H1 (cell line): Measurements from ENCODE around the gene SMIM20. TPM values are rescaled to one million over a fixed set of nuclear protein-coding genes. Genes with fewer than 3 reads are reported as not detected.

Experiments
- CTCF ChIA-PET: fragments of 300-600 bp; sonication (Branson Sonifier 250); formaldehyde crosslinking; loops from one replicate; lab custom pipeline; 2021; ENCODE audit not compliant: partially characterized antibody; lab: Charles Lee
- POLR2A ChIA-PET: fragments of 300-600 bp; sonication (Branson Sonifier 250); formaldehyde crosslinking; loops from one replicate; lab custom pipeline; 2021; ENCODE audit warnings: inconsistent platforms; ENCODE audit not compliant: partially characterized antibody; lab: Charles Lee
- DNase-seq, 2 experiments: peaks; one replicate each; pipeline versions ENCODE4 v3.0.0 to v3.0.0-alpha.2; 2010 to 2022; ENCODE audit warnings: low spot score in 2 of 2, low read depth in 1 of 2, mixed read lengths in 1 of 2
- FAIRE-seq: peaks from 2 replicates; lab custom pipeline; 2011; peaks lifted over from hg19 to GRCh38; lab: Jason Lieb, UNC
- H2AFZ ChIP-seq: 2 replicates; pipeline ENCODE4 v1.8.1; 2012; ENCODE audit warnings: low read length, inconsistent platforms
- H2AK5ac ChIP-seq: 2 replicates; pipeline ENCODE4 v1.6.1; 2013; ENCODE audit warnings: low read depth, low read length
- H2BK120ac ChIP-seq: replicated peaks from 2 replicates; pipeline ENCODE3; 2013; ENCODE audit warnings: low read depth, low read length, inconsistent platforms
- H2BK12ac ChIP-seq: 2 replicates; pipeline ENCODE4 v1.6.1; 2013; ENCODE audit warnings: low read depth, low read length
- H2BK15ac ChIP-seq: 2 replicates; pipeline ENCODE4 v1.6.1; 2013; ENCODE audit warnings: low read length
- H2BK20ac ChIP-seq: 2 replicates; pipeline ENCODE4 v1.6.1; 2013; ENCODE audit warnings: low read length
- H2BK5ac ChIP-seq: 2 replicates; pipeline ENCODE4 v1.6.1; 2013; ENCODE audit warnings: low read depth, low read length
- H3K14ac ChIP-seq: 2 replicates; pipeline ENCODE4 v1.6.1; 2013; ENCODE audit warnings: inconsistent platforms; ENCODE audit not compliant: insufficient read length
- H3K18ac ChIP-seq: 2 replicates; pipeline ENCODE4 v1.6.1; 2013; ENCODE audit warnings: low read length; ENCODE audit errors: extremely low read depth
- H3K23ac ChIP-seq: 2 replicates; pipeline ENCODE4 v1.6.1; 2013; ENCODE audit warnings: inconsistent platforms; ENCODE audit not compliant: insufficient read length
- H3K23me2 ChIP-seq: 2 replicates; pipeline ENCODE4 v1.6.1; 2013; ENCODE audit warnings: low read depth, low read length
- H3K27ac ChIP-seq: 2 replicates; pipeline ENCODE4 v1.6.1; 2011; ENCODE audit warnings: low read depth, low read length, inconsistent platforms
- H3K27me3 ChIP-seq, 4 experiments: replicated peaks in 1 of 4; 1 replicate in 1 of 4; 2 replicates in 3 of 4; pipeline versions ENCODE4 v1.6.1 to v1.8.1; 2011 to 2013; ENCODE audit warnings: low read length in 3 of 4, mild to moderate bottlenecking in 3 of 4, inconsistent platforms in 2 of 4, mixed read lengths in 2 of 4, moderate library complexity in 1 of 4; ENCODE audit not compliant: control insufficient read depth in 3 of 4, insufficient read depth in 3 of 4; ENCODE audit errors: extremely low read depth in 1 of 4
- H3K36me3 ChIP-seq, 4 experiments: 2 replicates each; pipeline versions ENCODE4 v1.6.1 to v1.8.1; 2011 to 2013; ENCODE audit warnings: mild to moderate bottlenecking in 4 of 4, low read length in 3 of 4, moderate library complexity in 2 of 4, control low read depth in 1 of 4, inconsistent platforms in 1 of 4; ENCODE audit not compliant: insufficient read depth in 4 of 4, control insufficient read depth in 2 of 4
- H3K4ac ChIP-seq: replicated peaks from 2 replicates; pipeline ENCODE3; 2013; ENCODE audit warnings: low read length, low read depth, mixed read lengths, inconsistent platforms; ENCODE audit not compliant: insufficient read length
- H3K4me1 ChIP-seq, 4 experiments: replicated peaks in 1 of 4; 1 replicate in 1 of 4; 2 replicates in 3 of 4; pipeline versions ENCODE4 v1.6.1 to v1.8.1; 2011 to 2013; ENCODE audit warnings: low read length in 3 of 4, inconsistent platforms in 2 of 4, mixed read lengths in 1 of 4; ENCODE audit not compliant: insufficient read depth in 4 of 4, control insufficient read depth in 3 of 4
- H3K4me2 ChIP-seq, 2 experiments: 2 replicates each; pipeline versions ENCODE4 v1.6.1 to v1.8.1; 2011 to 2013; ENCODE audit warnings: low read depth in 2 of 2, low read length in 2 of 2, control low read depth in 1 of 2, inconsistent platforms in 1 of 2, mild to moderate bottlenecking in 1 of 2; ENCODE audit not compliant: insufficient read depth in 1 of 2
- H3K4me3 ChIP-seq, 4 experiments: fragments of 200-600, 300-600 bp in 1 of 4; sonication (generic), shearing (Covaris generic), sonication (Bioruptor Twin) in 1 of 4; 2 replicates each; pipeline versions ENCODE4 v1.5.1 to v1.8.1; 2011 to 2016; ENCODE audit warnings: low read length in 4 of 4, low read depth in 3 of 4, control low read depth in 2 of 4, inconsistent platforms in 2 of 4, mild to moderate bottlenecking in 2 of 4, mixed read lengths in 1 of 4, moderate library complexity in 1 of 4; ENCODE audit not compliant: insufficient read depth in 2 of 4; ENCODE audit errors: extremely low read depth in 1 of 4
- H3K56ac ChIP-seq: replicated peaks from 2 replicates; pipeline ENCODE3; 2013; ENCODE audit warnings: low read depth, mild to moderate bottlenecking, mixed read lengths, low read length, inconsistent platforms; ENCODE audit not compliant: insufficient read length
- H3K79me1 ChIP-seq: 2 replicates; pipeline ENCODE4 v1.6.1; 2013; ENCODE audit warnings: low read depth, low read length, control low read depth
- H3K79me2 ChIP-seq, 2 experiments: 2 replicates each; pipeline versions ENCODE4 v1.6.1 to v1.8.1; 2012 to 2013; ENCODE audit warnings: low read length in 2 of 2, mild to moderate bottlenecking in 2 of 2, inconsistent platforms in 1 of 2; ENCODE audit not compliant: insufficient read depth in 2 of 2, control insufficient read depth in 1 of 2
- H3K9ac ChIP-seq, 4 experiments: replicated peaks in 1 of 4; 1 replicate in 1 of 4; 2 replicates in 3 of 4; pipeline versions ENCODE4 v1.6.1 to v1.8.1; 2011 to 2013; ENCODE audit warnings: low read depth in 3 of 4, low read length in 3 of 4, control low read depth in 2 of 4, mild to moderate bottlenecking in 2 of 4, moderate library complexity in 2 of 4, inconsistent platforms in 1 of 4; ENCODE audit errors: extremely low read depth in 1 of 4
- H3K9me3 ChIP-seq, 2 experiments: 2 replicates each; pipeline versions ENCODE4 v1.6.1 to v1.8.1; 2012 to 2013; ENCODE audit warnings: mild to moderate bottlenecking in 2 of 2, moderate library complexity in 2 of 2, control low read depth in 1 of 2, inconsistent platforms in 1 of 2, low read depth in 1 of 2, low read length in 1 of 2, mixed read lengths in 1 of 2; ENCODE audit not compliant: insufficient read depth in 2 of 2
- H4K20me1 ChIP-seq, 2 experiments: replicated peaks in 1 of 2; 2 replicates each; pipeline versions ENCODE3 to v1.8.1; 2011 to 2013; ENCODE audit warnings: inconsistent platforms in 2 of 2, low read length in 2 of 2, mild to moderate bottlenecking in 1 of 2; ENCODE audit not compliant: insufficient read depth in 2 of 2, control insufficient read depth in 1 of 2
- H4K5ac ChIP-seq: 2 replicates; pipeline ENCODE4 v1.6.1; 2013; ENCODE audit warnings: low read length, low read depth, mixed read lengths, inconsistent platforms; ENCODE audit not compliant: insufficient read length
- H4K8ac ChIP-seq: 2 replicates; pipeline ENCODE4 v1.8.0; 2013; ENCODE audit warnings: mild to moderate bottlenecking, moderate library complexity, low read length, inconsistent platforms; ENCODE audit not compliant: insufficient read depth; ENCODE audit errors: extremely low read depth
- H4K91ac ChIP-seq: replicated peaks from 2 replicates; pipeline ENCODE3; 2013; ENCODE audit warnings: low read length, mixed read lengths, inconsistent platforms; ENCODE audit not compliant: insufficient read length
- CTCF ChIP-seq, 3 experiments: IDR thresholded peaks; 1 replicate in 2 of 3; 2 replicates in 1 of 3; pipeline versions ENCODE4 v1.5.1 to v1.6.1; 2011; ENCODE audit warnings: low read length in 3 of 3, mild to moderate bottlenecking in 3 of 3, inconsistent platforms in 2 of 3, low read depth in 1 of 3, moderate library complexity in 1 of 3; ENCODE audit not compliant: insufficient read depth in 1 of 3; ENCODE audit errors: control extremely low read depth in 1 of 3
- MAX ChIP-seq: IDR thresholded peaks from 2 replicates; pipeline ENCODE4 v1.6.1; 2012; ENCODE audit warnings: inconsistent platforms
- POU5F1 ChIP-seq: IDR thresholded peaks from 2 replicates; pipeline ENCODE4 v1.6.1; 2011; ENCODE audit warnings: low read depth, mild to moderate bottlenecking, low read length, moderate library complexity
- SIRT6 ChIP-seq: IDR thresholded peaks from one replicate; pipeline ENCODE4 v1.7.1; 2012; ENCODE audit warnings: low read length, inconsistent platforms
- SRF ChIP-seq: IDR thresholded peaks from 2 replicates; pipeline ENCODE4 v1.6.1; 2011; ENCODE audit warnings: mild to moderate bottlenecking, low read depth, low read length, moderate library complexity
- TBP ChIP-seq: IDR thresholded peaks from 2 replicates; pipeline ENCODE4 v1.6.1; 2011; ENCODE audit warnings: low read depth, low read length, improper control_type of control experiment
- WGBS, 2 experiments: shearing (Covaris generic) in 1 of 2; methylation state at CpG; one replicate each; pipeline versions ENCODE4 v1.1.6 to v1.1.7; 2013 to 2015; ENCODE audit warnings: low lambda C conversion rate in 2 of 2, mixed read lengths in 2 of 2, inconsistent platforms in 1 of 2, low coverage in 1 of 2, missing lambda C conversion rate in 1 of 2; ENCODE audit not compliant: insufficient replicate concordance in 2 of 2, insufficient coverage in 1 of 2, insufficient read length in 1 of 2; ENCODE audit errors: extremely low coverage in 1 of 2, missing lambda C conversion rate in 1 of 2; 5-methylcytosine and 5-hydroxymethylcytosine counted together
- polyA plus RNA-seq, 7 experiments: library from polyadenylated mRNA; depleted of rRNA in 3 of 7; stranded (reverse) in 5 of 7; unstranded in 2 of 7; fragments of >200 nt in 5 of 7; fragments of 200-250 nt in 2 of 7; gene quantifications; 1 replicate in 5 of 7; 2 replicates in 1 of 7; 4 replicates in 1 of 7; pipeline versions ENCODE4 v1.2.1 to v1.2.3, GENCODE V29; 2011 to 2013; ENCODE audit warnings: missing spikeins in 2 of 7, mixed read lengths in 2 of 7
- total RNA-seq: library from RNA; stranded (reverse); fragmentation: NEBNext Ultra II Directional; extraction: Animal tissue kit (Norgen Biotek cat#: 25700); gene quantifications from 2 replicates; pipeline ENCODE4 v1.2.1, GENCODE V29; 2021

SMIM20 gene
- total and polyA plus RNA-seq, 2 of the 8 experiments (the other 6 are each of a cell fraction or from before 2014, with no cell fraction given), result 21.9 to 36.9 TPM

DNA sequence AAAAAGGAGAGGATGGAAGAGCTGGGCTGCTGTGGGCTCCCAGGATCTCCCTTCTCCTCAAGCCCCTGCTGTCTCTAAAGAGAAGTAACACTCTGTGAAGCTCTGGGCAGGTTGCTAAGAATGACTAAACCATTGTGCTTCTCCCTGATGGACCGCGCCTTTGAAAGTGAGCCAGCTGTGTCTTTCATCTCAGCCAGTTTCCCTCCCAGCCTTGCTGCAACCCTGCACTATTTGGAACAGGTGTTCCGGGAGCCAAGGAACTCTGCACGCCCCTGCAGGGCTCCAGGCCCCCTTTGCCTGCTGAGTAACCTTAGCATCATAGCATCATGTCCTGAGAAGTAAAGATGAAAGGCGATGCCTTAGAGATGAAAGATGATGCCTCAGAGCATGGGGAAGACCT lies 39.7 kb downstream of the SMIM20 start:
- Histone ChIP-seq H3K9me3 (no peaks in the 10 kb centered on the region), H3K27me3 (peaks cover 0 to 2% (median 0%) of the 10 kb centered on the region in 4 experiments; a peak in 1 of 7 replicates), H3K9ac (no peak overlapping the region), H3K4me3 (no peak overlapping the region), H3K36me3 (no peaks in the 10 kb centered on the region; a peak in 1 of 8 replicates), H2AK5ac (no peak overlapping the region), H4K91ac (no peak overlapping the region), H2BK5ac (no peak overlapping the region), H3K56ac (no peak overlapping the region), H3K18ac (no peak overlapping the region), H2BK15ac (no peak overlapping the region), H3K79me2 (no peaks in the 10 kb centered on the region), H4K20me1 (no peaks in the 10 kb centered on the region), H3K23me2 (no peaks in the 10 kb centered on the region), H2AFZ (no peak overlapping the region), H3K4ac (no peak overlapping the region), H2BK120ac (no peak overlapping the region), H3K23ac (no peak overlapping the region), H3K4me1 (peaks cover 3 to 18% (median 15%) of the 10 kb centered on the region in 4 experiments; a peak in 6 of 7 replicates), H4K5ac (no peak overlapping the region), H3K4me2 (no peak overlapping the region; a peak in 1 of 4 replicates), H3K14ac (no peak overlapping the region), H4K8ac (no peak overlapping the region), H2BK12ac (peak overlapping the region; percentile 42; the same call in 1 of the 2 replicates), H2BK20ac (0 out of 2 replicates have a peak overlapping the region, but pooled peaks have one; percentile 36), H3K79me1 (no peaks in the 10 kb centered on the region), H3K27ac (no peak overlapping the region)
- ChIA-PET CTCF (interaction anchor here (0.8 to 1.3 kb wide), 5 partner anchors 12 to 130 kb away, joined by 3 to 7 read pairs (median 3); no protein-coding TSS in a partner anchor), POLR2A (interaction anchor here (0.7 kb wide), 1 partner anchor 11 kb away, joined by 3 read pairs; no protein-coding TSS in a partner anchor)
- DNase-seq (no peak), FAIRE-seq (no peak)
- TF ChIP-seq TBP, result no peak
- TF ChIP-seq CTCF (IDR thresholded peaks at IDR 0.05; ENCODE audit: control extremely low read depth in 1 of 3, insufficient read depth in 1 of 3, low read depth in 1 of 3, low read length in 3 of 3), result no peak
- no peak for TF ChIP-seq SRF
- TF ChIP-seq POU5F1, result no peak
- no peak for TF ChIP-seq SIRT6
- no peak for TF ChIP-seq MAX
- WGBS, 2 experiments, result 79% methylated on average over 5 of the region's 5 CpGs; no CpG with 5 or more reads in 1 of the 2 experiments
